GM12801 (cell line): ENCODE measurements around the gene GPR137C.

Source experiments
- TF ChIP-seq, protein P1 (sequence below): IDR thresholded peaks from one replicate; pipeline ENCODE4 v1.5.1; 2011; ENCODE audit warnings: control low read depth; ENCODE audit not compliant: insufficient read length; ENCODE audit errors: extremely low read depth

Gene GPR137C

DNA sequence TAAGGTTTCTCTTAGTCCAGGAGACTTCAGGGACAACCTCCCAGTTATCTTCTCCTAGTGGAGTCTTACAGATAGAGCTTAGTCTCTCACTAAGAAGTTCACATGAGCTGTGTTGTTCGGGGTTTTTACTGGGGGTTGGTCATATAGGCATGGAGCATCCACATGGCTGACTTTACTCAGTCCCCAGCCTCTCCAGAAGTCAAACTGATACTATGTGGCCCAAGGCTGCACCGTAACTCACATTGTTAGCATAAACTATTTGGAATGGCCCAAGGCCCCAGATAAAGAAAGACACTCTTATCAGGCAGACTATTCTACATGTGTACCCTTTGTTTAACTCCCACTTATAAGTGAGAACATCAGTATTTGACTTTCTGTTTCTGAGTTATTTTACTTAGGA lies 23.2 kb downstream of the GPR137C start:
- TF ChIP-seq, protein P1, sequence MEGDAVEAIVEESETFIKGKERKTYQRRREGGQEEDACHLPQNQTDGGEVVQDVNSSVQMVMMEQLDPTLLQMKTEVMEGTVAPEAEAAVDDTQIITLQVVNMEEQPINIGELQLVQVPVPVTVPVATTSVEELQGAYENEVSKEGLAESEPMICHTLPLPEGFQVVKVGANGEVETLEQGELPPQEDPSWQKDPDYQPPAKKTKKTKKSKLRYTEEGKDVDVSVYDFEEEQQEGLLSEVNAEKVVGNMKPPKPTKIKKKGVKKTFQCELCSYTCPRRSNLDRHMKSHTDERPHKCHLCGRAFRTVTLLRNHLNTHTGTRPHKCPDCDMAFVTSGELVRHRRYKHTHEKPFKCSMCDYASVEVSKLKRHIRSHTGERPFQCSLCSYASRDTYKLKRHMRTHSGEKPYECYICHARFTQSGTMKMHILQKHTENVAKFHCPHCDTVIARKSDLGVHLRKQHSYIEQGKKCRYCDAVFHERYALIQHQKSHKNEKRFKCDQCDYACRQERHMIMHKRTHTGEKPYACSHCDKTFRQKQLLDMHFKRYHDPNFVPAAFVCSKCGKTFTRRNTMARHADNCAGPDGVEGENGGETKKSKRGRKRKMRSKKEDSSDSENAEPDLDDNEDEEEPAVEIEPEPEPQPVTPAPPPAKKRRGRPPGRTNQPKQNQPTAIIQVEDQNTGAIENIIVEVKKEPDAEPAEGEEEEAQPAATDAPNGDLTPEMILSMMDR: no peak

DNA sequence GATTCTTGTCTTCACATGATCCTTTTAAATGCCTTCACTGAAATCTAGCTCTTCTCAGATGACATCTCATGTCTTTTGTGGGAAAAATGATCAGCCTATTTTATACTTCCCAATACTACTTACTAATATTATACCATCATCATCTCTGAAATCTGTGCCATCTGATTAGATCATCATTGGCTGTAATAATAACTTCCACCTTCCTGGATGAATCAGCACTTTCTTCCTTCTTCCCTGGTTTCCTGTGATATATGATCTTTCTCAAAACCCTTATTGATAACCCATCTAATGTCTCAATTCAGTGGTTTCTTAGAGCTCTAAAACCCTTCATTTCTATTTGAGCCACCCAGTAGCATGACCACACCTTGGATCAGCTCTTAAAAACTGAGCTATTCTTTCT lies 30.9 kb downstream of the GPR137C start:
- TF ChIP-seq, protein P1: no peak

GRCh38 chr14:52589646-52590045 lies 37.0 kb downstream of the GPR137C start:
- TF ChIP-seq, protein P1: no peak

DNA sequence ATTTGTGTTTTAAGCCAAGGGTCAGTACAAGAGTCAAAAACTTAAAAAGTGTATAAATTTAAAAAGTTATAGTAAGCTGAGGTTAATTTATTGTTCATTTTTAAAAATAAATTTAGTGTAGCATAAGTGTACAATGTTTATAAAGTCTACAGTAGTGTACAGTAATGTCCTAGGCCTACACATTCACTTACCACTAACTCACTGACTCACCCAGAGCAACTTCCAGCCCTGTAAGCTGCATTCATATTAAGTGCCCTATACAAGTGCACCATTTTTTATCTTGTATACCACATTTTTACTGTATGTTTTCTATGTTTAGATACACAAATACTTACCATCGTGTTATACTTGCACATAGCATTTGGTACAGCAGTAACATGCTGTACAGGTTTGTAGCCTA lies 37.7 kb downstream of the GPR137C start:
- TF ChIP-seq, protein P1: no peak

DNA sequence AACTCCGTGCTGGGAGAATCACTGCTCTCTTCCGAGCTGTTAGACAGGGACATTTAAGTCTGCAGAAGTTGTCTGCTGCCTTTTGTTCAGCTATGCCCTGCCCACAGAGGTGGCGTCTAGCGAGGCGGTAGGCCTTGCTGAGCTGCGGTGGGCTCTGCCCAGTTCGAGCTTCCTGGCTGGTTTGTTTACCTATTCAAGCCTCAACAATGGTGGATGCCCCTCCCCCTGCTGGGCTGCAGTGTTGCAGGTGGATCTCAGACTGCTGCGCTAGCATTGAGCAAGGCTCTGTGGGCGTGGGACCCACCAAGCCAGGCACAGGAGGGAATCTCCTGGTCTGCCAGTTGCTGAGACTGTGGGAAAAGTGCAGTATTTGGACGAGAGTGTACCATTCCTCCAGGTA lies 43.7 kb downstream of the GPR137C start:
- TF ChIP-seq, protein P1: no peak

DNA sequence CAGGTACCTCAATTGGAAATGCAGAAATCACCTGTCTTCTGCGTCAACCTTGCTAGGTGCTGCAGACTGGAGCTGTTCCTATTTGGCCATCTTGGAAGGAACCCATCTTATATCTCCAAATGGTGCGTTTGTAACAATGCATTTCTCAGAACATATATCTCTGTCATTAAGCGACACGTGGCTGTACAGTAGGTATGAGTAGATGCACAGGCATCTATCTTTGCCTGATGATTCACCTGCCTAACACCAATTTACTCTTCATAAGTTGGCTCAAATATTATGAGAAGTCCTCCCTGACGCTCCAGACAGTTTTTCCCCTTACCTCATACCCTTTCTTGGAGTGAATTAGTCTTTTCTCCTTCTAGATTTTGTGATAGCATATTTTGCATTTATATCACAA lies 44.2 kb downstream of the GPR137C start:
- TF ChIP-seq, protein P1: no peak

GRCh38 chr14:52598568-52598967 lies 45.9 kb downstream of the GPR137C start:
- TF ChIP-seq, protein P1: no peak

GRCh38 chr14:52599974-52600373 lies 47.3 kb downstream of the GPR137C start:
- TF ChIP-seq, protein P1: no peak
